Caco-2 (cell line): ENCODE data around the gene C2orf74. TPM values are rescaled to one million over a fixed set of nuclear protein-coding genes. Genes with fewer than 3 reads are reported as not detected.

Experiments
- BruUV-seq: library from RNA; stranded (reverse); fragments of 400-500 nt; replicated peaks from 2 replicates; lab custom pipeline; 2021; lab: Mats Ljungman, UMichigan
- CTCF ChIA-PET: fragments of 300-600 bp; sonication (Branson Sonifier 250); formaldehyde crosslinking; loops from one replicate; lab custom pipeline; 2022; ENCODE audit warnings: antibody characterized with exemption; lab: Charles Lee
- POLR2A ChIA-PET: fragments of 300-600 bp; sonication (Branson Sonifier 250); formaldehyde crosslinking; loops from one replicate; lab custom pipeline; 2022; ENCODE audit warnings: antibody characterized with exemption; lab: Charles Lee
- DNase-seq, 2 experiments: peaks; one replicate each; pipeline versions ENCODE4 v3.0.0 to v3.0.0-alpha.2; 2020 to 2022
- H3K27me3 ChIP-seq: replicated peaks from 2 replicates; pipeline ENCODE4 v1.6.0; 2011; ENCODE audit warnings: low read length; ENCODE audit not compliant: control insufficient read depth, insufficient read depth
- H3K36me3 ChIP-seq: 2 replicates; pipeline ENCODE4 v1.5.1; 2011; ENCODE audit warnings: low read length; ENCODE audit not compliant: control insufficient read depth, insufficient read depth
- H3K4me1 ChIP-seq: fragments of 250-450 bp; sonication (Bioruptor Pico); 2 replicates; pipeline ENCODE4 v1.5.1; 2020; ENCODE audit warnings: mild to moderate bottlenecking
- H3K4me3 ChIP-seq: 2 replicates; pipeline ENCODE4 v1.5.1; 2011; ENCODE audit warnings: low read depth, mild to moderate bottlenecking, control low read depth, low read length
- H3K9me3 ChIP-seq: fragments of 250-450 bp; sonication (Bioruptor Pico); 2 replicates; pipeline ENCODE4 v1.5.1; 2020; ENCODE audit warnings: mild to moderate bottlenecking, moderate library complexity
- H3K27ac Mint-ChIP-seq: one replicate; pipeline ENCODE4 v1.8.0; 2022; ENCODE audit warnings: mixed read lengths; ENCODE audit not compliant: unreplicated experiment
- H3K27me3 Mint-ChIP-seq: one replicate; pipeline ENCODE4 v1.8.0; 2022; ENCODE audit warnings: mixed read lengths; ENCODE audit not compliant: insufficient read depth, unreplicated experiment
- H3K36me3 Mint-ChIP-seq: one replicate; pipeline ENCODE4 v1.8.0; 2022; ENCODE audit warnings: mild to moderate bottlenecking, mixed read lengths; ENCODE audit not compliant: insufficient read depth, unreplicated experiment
- H3K4me1 Mint-ChIP-seq: one replicate; pipeline ENCODE4 v1.8.0; 2022; ENCODE audit warnings: low read depth, mixed read lengths; ENCODE audit not compliant: unreplicated experiment
- H3K4me3 Mint-ChIP-seq: one replicate; pipeline ENCODE4 v1.8.0; 2022; ENCODE audit warnings: mild to moderate bottlenecking, moderate library complexity, mixed read lengths; ENCODE audit not compliant: unreplicated experiment
- H3K9me3 Mint-ChIP-seq: one replicate; pipeline ENCODE4 v1.8.0; 2022; ENCODE audit warnings: mixed read lengths; ENCODE audit not compliant: unreplicated experiment
- CTCF ChIP-seq, 2 experiments: fragments of 200-600 bp in 1 of 2; IDR thresholded peaks; 1 replicate in 1 of 2; 2 replicates in 1 of 2; pipeline versions ENCODE4 v1.5.1 to v1.8.0; 2011 to 2022; ENCODE audit warnings: antibody characterized with exemption in 1 of 2, control low read depth in 1 of 2, inconsistent platforms in 1 of 2, low read depth in 1 of 2, low read length in 1 of 2, mild to moderate bottlenecking in 1 of 2, moderate library complexity in 1 of 2; ENCODE audit not compliant: insufficient read depth in 1 of 2, severe bottlenecking in 1 of 2, unreplicated experiment in 1 of 2
- intact Hi-C: fragments of 100-400 bp; cut with micrococcal nuclease; formaldehyde crosslinking; loops from one replicate; pipeline ENCODE4 v1.10.0; 2022; ENCODE audit not compliant: unreplicated experiment
- total RNA-seq: library from RNA; stranded (reverse); gene quantifications from 2 replicates; pipeline ENCODE4 v1.2.3, GENCODE V29; 2022

Gene C2orf74
- total RNA-seq, 1 experiment from 2014 or later, result not detected

GRCh38 chr2:61177727-61178549 is 15.9 kb downstream of the C2orf74 start:
- Histone ChIP-seq H3K4me1 (peaks cover 16% of the 10 kb centered on the region; the same call in 1 of the 2 replicates), H3K4me3 (peak overlapping the region; percentile 82), H3K27me3 (no peaks in the 10 kb centered on the region), H3K9me3 (no peaks in the 10 kb centered on the region), H3K36me3 (no peaks in the 10 kb centered on the region)
- Mint-ChIP-seq H3K4me3 (peak overlapping the region; percentile 83), H3K27ac (peak overlapping the region; percentile 72), H3K36me3 (peaks cover 35% of the 10 kb centered on the region), H3K9me3 (no peaks in the 10 kb centered on the region), H3K4me1 (peaks cover 16% of the 10 kb centered on the region), H3K27me3 (no peaks in the 10 kb centered on the region)
- TF ChIP-seq CTCF (IDR thresholded peaks at IDR 0.05; ENCODE audit: insufficient read depth in 1 of 2, low read depth in 1 of 2, low read length in 1 of 2, severe bottlenecking in 1 of 2, unreplicated experiment in 1 of 2), result no peak
- CTCF ChIA-PET, result no interaction called here
- peak; percentile 51 to 53 for DNase-seq
- BruUV-seq, result TSS peak; percentile 32
- intact Hi-C loops, result loop anchor here (1.0 to 5.0 kb wide), 5 partner anchors 43 to 359 kb away; partner anchors contain the start of genes PEX13, PUS10, REL and SANBR
- POLR2A ChIA-PET, result interaction anchor here (0.6 to 1.0 kb wide), 7 partner anchors 20 to 263 kb away, joined by 3 to 8 read pairs (median 3); no protein-coding TSS in a partner anchor

GRCh38 chr2:61178603-61179545 is 16.9 kb downstream of the C2orf74 start:
- no peaks in the 10 kb centered on the region for H3K27me3 ChIP-seq
- peak overlapping the region; percentile 82 for H3K4me3 ChIP-seq
- no peaks in the 10 kb centered on the region for H3K9me3 ChIP-seq
- H3K4me1 Mint-ChIP-seq, result peaks cover 16% of the 10 kb centered on the region
- peaks cover 1% of the 10 kb centered on the region; the same call in 1 of the 2 replicates for H3K36me3 ChIP-seq
- peak overlapping the region; percentile 83 for H3K4me3 Mint-ChIP-seq
- CTCF ChIA-PET, result no interaction called here
- POLR2A ChIA-PET, result interaction anchor here (0.6 kb wide), 1 partner anchor 300 kb away, joined by 4 read pairs; no protein-coding TSS in a partner anchor
- DNase-seq, result no peak
- no peaks in the 10 kb centered on the region for H3K27me3 Mint-ChIP-seq
- peaks cover 16% of the 10 kb centered on the region; the same call in 1 of the 2 replicates for H3K4me1 ChIP-seq
- intact Hi-C loops, result loop anchor here (5.0 kb wide), 2 partner anchors 162 to 358 kb away; partner anchors contain the start of genes PEX13, PUS10 and XPO1
- BruUV-seq, result no TSS peak
- peaks cover 44% of the 10 kb centered on the region for H3K36me3 Mint-ChIP-seq
- H3K9me3 Mint-ChIP-seq, result no peaks in the 10 kb centered on the region
- peak overlapping the region; percentile 72 for H3K27ac Mint-ChIP-seq
- no peak for TF ChIP-seq CTCF (IDR thresholded peaks at IDR 0.05; ENCODE audit: insufficient read depth in 1 of 2, low read depth in 1 of 2, low read length in 1 of 2, severe bottlenecking in 1 of 2, unreplicated experiment in 1 of 2)
